Measurements from ENCODE around the gene EIF4E. TPM values are rescaled to one million over a fixed set of nuclear protein-coding genes. Genes with fewer than 3 reads are reported as not detected.

Gene EIF4E
- polyA plus RNA-seq, 1 donor (not counting 4 experiments of a cell fraction or from before 2014, with no cell fraction given), result 150 TPM

DNA sequence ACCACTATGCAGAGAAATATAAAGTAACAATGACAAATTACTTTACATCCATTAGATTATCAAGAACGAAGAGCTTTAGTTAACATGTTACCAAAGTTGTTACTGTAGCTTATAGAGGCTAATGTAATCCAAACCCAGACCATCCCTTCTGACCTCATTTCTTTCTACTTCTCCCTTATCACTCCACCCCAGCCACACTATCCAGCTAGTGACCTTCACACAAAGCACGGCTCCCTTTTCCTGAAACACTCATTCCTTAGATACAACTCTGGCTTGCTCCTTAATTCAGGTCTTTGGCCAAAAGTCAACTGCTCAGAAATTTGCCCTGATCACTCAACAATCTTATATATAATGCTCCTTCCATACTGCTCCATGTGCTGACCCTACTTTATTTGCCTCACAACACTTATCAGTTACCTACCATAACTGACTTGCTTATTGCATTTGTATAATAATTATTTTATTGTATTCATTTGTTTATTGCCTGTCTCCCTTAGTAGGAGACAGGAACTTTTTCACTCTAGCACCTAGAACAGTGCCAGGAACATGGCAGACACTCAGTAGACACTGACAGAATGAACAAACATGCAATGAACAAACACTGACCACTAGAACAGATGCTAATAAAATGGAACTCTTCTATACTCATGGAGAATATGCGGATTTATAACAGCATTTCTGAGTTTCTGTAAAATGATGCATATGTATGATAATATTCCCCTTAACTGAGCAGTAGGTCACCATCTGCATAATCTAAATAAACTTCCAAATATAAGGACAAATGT is 67.6 kb downstream of the EIF4E start:
- TF ChIP-seq EZH2 (IDR thresholded peaks at IDR 0.05; ENCODE audit: low read length), result no peak
- TF ChIP-seq CTCF (optimal IDR thresholded peaks at IDR 0.05 in 1 of 3, IDR thresholded peaks at IDR 0.05 in 1 of 3, conservative IDR thresholded peaks at IDR 0.05 in 1 of 3; ENCODE audit: extremely low read depth in 1 of 3, insufficient read depth in 2 of 3, low read length in 3 of 3), result no peak
- FAIRE-seq (no peak), DNase-seq (ENCODE audit: low read depth, low spot score) (no peak)
- no peak overlapping the region for H3K4me2 ChIP-seq (ENCODE audit: control insufficient read depth, extremely low read depth, insufficient read depth, low read depth, low read length)
- H3K36me3 ChIP-seq (ENCODE audit: control insufficient read depth in 2 of 2, extremely low read depth in 1 of 2, insufficient read depth in 2 of 2, low read length in 2 of 2), result no peaks in the 10 kb centered on the region
- H3K9me3 ChIP-seq (ENCODE audit: control insufficient read depth, low read depth, low read length), result no peaks in the 10 kb centered on the region
- H3K4me1 ChIP-seq (ENCODE audit: control insufficient read depth, extremely low read depth, insufficient read depth, low read length), result peaks cover 2% of the 10 kb centered on the region
- H3K4me3 ChIP-seq (ENCODE audit: control insufficient read depth in 2 of 3, extremely low read depth in 1 of 3, insufficient read depth in 2 of 3, low read depth in 1 of 3, low read length in 3 of 3), result no peak overlapping the region
- no peak overlapping the region for H3K9ac ChIP-seq (ENCODE audit: control insufficient read depth, extremely low read depth, insufficient read depth, low read length)
- no peak overlapping the region for H3K27ac ChIP-seq (ENCODE audit: control insufficient read depth, insufficient read depth, low read length)
- H2AFZ ChIP-seq (ENCODE audit: control insufficient read depth, low read length), result no peak overlapping the region
- dilution Hi-C loops (cut with MboI; ENCODE audit: extremely low pct_ligation_motif_present, low sequenced_read_pairs), result no loop called here
- H4K20me1 ChIP-seq (ENCODE audit: control insufficient read depth, extremely low read depth, insufficient read depth, low read length), result no peaks in the 10 kb centered on the region
- H3K27me3 ChIP-seq (ENCODE audit: control insufficient read depth, extremely low read depth, insufficient read depth, low read length), result no peaks in the 10 kb centered on the region
- no peaks in the 10 kb centered on the region for H3K9me1 ChIP-seq (ENCODE audit: control insufficient read depth, extremely low read depth, insufficient read depth, low read length)
- H3K79me2 ChIP-seq (ENCODE audit: control insufficient read depth, insufficient read depth, low read length), result no peaks in the 10 kb centered on the region

DNA sequence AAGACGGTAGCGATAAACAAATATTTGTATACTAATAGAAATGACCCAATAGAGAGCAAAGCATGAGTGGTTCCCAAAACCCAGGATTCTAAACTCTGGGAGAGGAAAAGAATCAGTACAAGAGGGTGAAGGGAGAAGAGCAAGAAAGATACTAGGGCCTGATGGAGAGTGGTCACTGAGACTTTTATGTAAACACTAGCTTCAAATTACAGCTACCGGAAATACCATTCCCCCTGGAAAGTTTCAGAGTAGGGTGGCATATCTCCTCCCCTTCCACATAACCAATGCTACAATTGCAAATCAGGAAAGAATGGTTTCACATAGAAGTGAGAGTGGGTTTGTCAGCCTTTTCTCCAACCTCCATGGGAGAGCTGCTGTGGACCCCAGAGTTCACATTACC is 77.1 kb downstream of the EIF4E start:
- H2AFZ ChIP-seq (ENCODE audit: control insufficient read depth, low read length), result no peak overlapping the region
- no peak overlapping the region for H3K27ac ChIP-seq (ENCODE audit: control insufficient read depth, insufficient read depth, low read length)
- no peak overlapping the region for H3K9ac ChIP-seq (ENCODE audit: control insufficient read depth, extremely low read depth, insufficient read depth, low read length)
- H3K9me1 ChIP-seq (ENCODE audit: control insufficient read depth, extremely low read depth, insufficient read depth, low read length), result no peaks in the 10 kb centered on the region
- no peak overlapping the region for H3K4me3 ChIP-seq (ENCODE audit: control insufficient read depth in 2 of 3, extremely low read depth in 1 of 3, insufficient read depth in 2 of 3, low read depth in 1 of 3, low read length in 3 of 3)
- dilution Hi-C loops (cut with MboI; ENCODE audit: extremely low pct_ligation_motif_present, low sequenced_read_pairs), result no loop called here
- H3K36me3 ChIP-seq (ENCODE audit: control insufficient read depth in 2 of 2, extremely low read depth in 1 of 2, insufficient read depth in 2 of 2, low read length in 2 of 2), result no peaks in the 10 kb centered on the region
- no peaks in the 10 kb centered on the region for H3K79me2 ChIP-seq (ENCODE audit: control insufficient read depth, insufficient read depth, low read length)
- no peak overlapping the region for H3K4me2 ChIP-seq (ENCODE audit: control insufficient read depth, extremely low read depth, insufficient read depth, low read depth, low read length)
- no peaks in the 10 kb centered on the region for H3K4me1 ChIP-seq (ENCODE audit: control insufficient read depth, extremely low read depth, insufficient read depth, low read length)
- H3K27me3 ChIP-seq (ENCODE audit: control insufficient read depth, extremely low read depth, insufficient read depth, low read length), result no peaks in the 10 kb centered on the region
- no peak for TF ChIP-seq CTCF (optimal IDR thresholded peaks at IDR 0.05 in 1 of 3, IDR thresholded peaks at IDR 0.05 in 1 of 3, conservative IDR thresholded peaks at IDR 0.05 in 1 of 3; ENCODE audit: extremely low read depth in 1 of 3, insufficient read depth in 2 of 3, low read length in 3 of 3)
- TF ChIP-seq EZH2 (IDR thresholded peaks at IDR 0.05; ENCODE audit: low read length), result no peak
- DNase-seq (ENCODE audit: low read depth, low spot score) (no peak), FAIRE-seq (no peak)
- no peaks in the 10 kb centered on the region for H4K20me1 ChIP-seq (ENCODE audit: control insufficient read depth, extremely low read depth, insufficient read depth, low read length)
- no peaks in the 10 kb centered on the region for H3K9me3 ChIP-seq (ENCODE audit: control insufficient read depth, low read depth, low read length)
